Stimulated activated memory B cell treated with anti-CD40 and anti-IgM and Interleukin-4, amounts not matched to agents 10 μg/mL and 1 μg/mL and 100 μg/mL, for 72 hours (primary cell): ENCODE measurements around the gene EXD3.

ENCODE experiments used
- ATAC-seq: fragments of 150-1000 bp; cut with Tn5 transposase; 2 replicates; pipeline ENCODE4 v1.10.0; 2021
- H3K27ac Mint-ChIP-seq: one replicate; pipeline ENCODE4 v1.8.0; 2022; ENCODE audit warnings: mild to moderate bottlenecking, mixed read lengths
- H3K27me3 Mint-ChIP-seq: one replicate; pipeline ENCODE4 v1.8.0; 2022; ENCODE audit warnings: mixed read lengths
- H3K36me3 Mint-ChIP-seq: one replicate; pipeline ENCODE4 v1.8.0; 2022; ENCODE audit warnings: mixed read lengths
- H3K4me1 Mint-ChIP-seq: one replicate; pipeline ENCODE4 v1.8.0; 2022; ENCODE audit warnings: mixed read lengths
- H3K4me3 Mint-ChIP-seq: one replicate; pipeline ENCODE4 v1.8.0; 2022; ENCODE audit warnings: mild to moderate bottlenecking, moderate library complexity, mixed read lengths
- H3K9me3 Mint-ChIP-seq: one replicate; pipeline ENCODE4 v1.8.0; 2022; ENCODE audit warnings: mixed read lengths

EXD3 gene

GRCh38 chr9:137367506-137368430, 55.2 kb downstream of the EXD3 start:
- H3K27me3 Mint-ChIP-seq, result no peaks in the 10 kb centered on the region

GRCh38 chr9:137366891-137367381, 56.0 kb downstream of the EXD3 start:
- Mint-ChIP-seq H3K4me3 (no peak overlapping the region), H3K36me3 (no peaks in the 10 kb centered on the region), H3K9me3 (no peaks in the 10 kb centered on the region), H3K27me3 (no peaks in the 10 kb centered on the region), H3K4me1 (no peaks in the 10 kb centered on the region), H3K27ac (no peak overlapping the region)
- ATAC-seq, result no peak

More at GRCh38 chr9:137367506-137368430, 55.2 kb downstream of the EXD3 start:
- Mint-ChIP-seq H3K36me3 (no peaks in the 10 kb centered on the region), H3K4me1 (no peaks in the 10 kb centered on the region), H3K4me3 (no peak overlapping the region), H3K9me3 (no peaks in the 10 kb centered on the region), H3K27ac (no peak overlapping the region)
- no peak for ATAC-seq

- ATAC-seq, result no peak
- no peaks in the 10 kb centered on the region for H3K27me3 Mint-ChIP-seq
- H3K36me3 Mint-ChIP-seq, result no peaks in the 10 kb centered on the region
- H3K27ac Mint-ChIP-seq, result no peak overlapping the region
- H3K4me3 Mint-ChIP-seq, result no peak overlapping the region
- H3K4me1 Mint-ChIP-seq, result no peaks in the 10 kb centered on the region
- no peaks in the 10 kb centered on the region for H3K9me3 Mint-ChIP-seq
Measured at GRCh38 chr9:137366445-137366810, 56.5 kb downstream of the EXD3 start.

GRCh38 chr9:137365552-137366444, 57.2 kb downstream of the EXD3 start:
- Mint-ChIP-seq H3K27me3 (no peaks in the 10 kb centered on the region), H3K9me3 (no peaks in the 10 kb centered on the region), H3K27ac (no peak overlapping the region), H3K36me3 (no peaks in the 10 kb centered on the region), H3K4me3 (no peak overlapping the region), H3K4me1 (no peaks in the 10 kb centered on the region)
- no peak for ATAC-seq

GRCh38 chr9:137365056-137365455, 57.9 kb downstream of the EXD3 start:
- H3K27ac Mint-ChIP-seq, result no peak overlapping the region
- no peak overlapping the region for H3K4me3 Mint-ChIP-seq
- no peak for ATAC-seq
- H3K36me3 Mint-ChIP-seq, result no peaks in the 10 kb centered on the region
- no peaks in the 10 kb centered on the region for H3K4me1 Mint-ChIP-seq
- no peaks in the 10 kb centered on the region for H3K9me3 Mint-ChIP-seq
- H3K27me3 Mint-ChIP-seq, result no peaks in the 10 kb centered on the region

GRCh38 chr9:137359850-137360249, 63.1 kb downstream of the EXD3 start:
- H3K9me3 Mint-ChIP-seq, result peaks cover 12% of the 10 kb centered on the region
- H3K27ac Mint-ChIP-seq, result no peak overlapping the region
- peaks cover 12% of the 10 kb centered on the region for H3K36me3 Mint-ChIP-seq
- no peak overlapping the region for H3K4me3 Mint-ChIP-seq
- no peak for ATAC-seq
- no peaks in the 10 kb centered on the region for H3K4me1 Mint-ChIP-seq
- no peaks in the 10 kb centered on the region for H3K27me3 Mint-ChIP-seq

- peaks cover 12% of the 10 kb centered on the region for H3K36me3 Mint-ChIP-seq
- no peaks in the 10 kb centered on the region for H3K27me3 Mint-ChIP-seq
- no peak overlapping the region for H3K4me3 Mint-ChIP-seq
- H3K9me3 Mint-ChIP-seq, result peaks cover 12% of the 10 kb centered on the region
- H3K27ac Mint-ChIP-seq, result no peak overlapping the region
- no peak for ATAC-seq
- H3K4me1 Mint-ChIP-seq, result no peaks in the 10 kb centered on the region
Measured at GRCh38 chr9:137358126-137358525, 64.8 kb downstream of the EXD3 start.

GRCh38 chr9:137357166-137357565, 65.8 kb downstream of the EXD3 start:
- Mint-ChIP-seq H3K36me3 (peaks cover 12% of the 10 kb centered on the region), H3K4me1 (no peaks in the 10 kb centered on the region), H3K9me3 (peaks cover 12% of the 10 kb centered on the region), H3K27ac (no peak overlapping the region), H3K27me3 (no peaks in the 10 kb centered on the region), H3K4me3 (no peak overlapping the region)
- ATAC-seq, result no peak

- Mint-ChIP-seq H3K36me3 (peaks cover 12% of the 10 kb centered on the region), H3K9me3 (peaks cover 12% of the 10 kb centered on the region), H3K4me3 (no peak overlapping the region), H3K27me3 (no peaks in the 10 kb centered on the region), H3K27ac (no peak overlapping the region), H3K4me1 (no peaks in the 10 kb centered on the region)
- ATAC-seq, result no peak
Measured at GRCh38 chr9:137355761-137356365, 67.1 kb downstream of the EXD3 start.

GRCh38 chr9:137354845-137355760, 67.9 kb downstream of the EXD3 start:
- H3K4me1 Mint-ChIP-seq, result no peaks in the 10 kb centered on the region
- H3K9me3 Mint-ChIP-seq, result peaks cover 12% of the 10 kb centered on the region
- H3K27me3 Mint-ChIP-seq, result no peaks in the 10 kb centered on the region
- H3K4me3 Mint-ChIP-seq, result no peak overlapping the region
- peak; percentile 56 for ATAC-seq
- peaks cover 12% of the 10 kb centered on the region for H3K36me3 Mint-ChIP-seq
- H3K27ac Mint-ChIP-seq, result no peak overlapping the region

- Mint-ChIP-seq H3K27ac (no peak overlapping the region), H3K4me1 (no peaks in the 10 kb centered on the region), H3K4me3 (no peak overlapping the region), H3K27me3 (no peaks in the 10 kb centered on the region), H3K36me3 (peaks cover 12% of the 10 kb centered on the region), H3K9me3 (peaks cover 12% of the 10 kb centered on the region)
- no peak for ATAC-seq
Measured at GRCh38 chr9:137354153-137354844, 68.7 kb downstream of the EXD3 start.

- Mint-ChIP-seq H3K27ac (no peak overlapping the region), H3K36me3 (peaks cover 12% of the 10 kb centered on the region), H3K4me3 (no peak overlapping the region), H3K4me1 (no peaks in the 10 kb centered on the region), H3K9me3 (peaks cover 12% of the 10 kb centered on the region), H3K27me3 (no peaks in the 10 kb centered on the region)
- ATAC-seq, result no peak
Measured at GRCh38 chr9:137353223-137354152, 69.5 kb downstream of the EXD3 start.
